ENCODE data around the gene DMGDH.
"Not testable (repeated sequence)": the region's sequence is repeated elsewhere in the genome, so short reads cannot be mapped to it uniquely, and the experiment has no call there.

DMGDH gene

GRCh38 chr5:78983601-78984438 is 85.7 kb downstream of the DMGDH start:
- H3K36me3 ChIP-seq (ENCODE audit: control insufficient read depth in 5 of 5, insufficient read depth in 5 of 5, low read length in 5 of 5): no peaks in the 10 kb centered on the region
- H3K27me3 ChIP-seq (ENCODE audit: control insufficient read depth in 5 of 5, insufficient read depth in 4 of 5, low read length in 5 of 5): no peaks in the 10 kb centered on the region
- peak overlapping the region; percentile 88 for H3K27ac ChIP-seq (ENCODE audit: low read depth, low read length)
- peak overlapping the region; percentile 69 to 93 (median 84) for H3K4me3 ChIP-seq (ENCODE audit: low read depth in 1 of 5, low read length in 5 of 5)
- peak overlapping the region; percentile 69 to 82 (median 74) for H3K9ac ChIP-seq (ENCODE audit: low read length in 5 of 5)
- peaks cover 2 to 18% (median 18%) of the 10 kb centered on the region in 5 donors for H3K4me1 ChIP-seq (ENCODE audit: control insufficient read depth in 5 of 5, insufficient read depth in 5 of 5, low read length in 5 of 5)
- no peaks in the 10 kb centered on the region for H3K9me3 ChIP-seq (ENCODE audit: control insufficient read depth in 5 of 5, low read length in 5 of 5)

- not testable (repeated sequence) for H3K27ac ChIP-seq (ENCODE audit: low read depth, low read length); H3K4me3 ChIP-seq (ENCODE audit: low read depth in 1 of 5, low read length in 5 of 5); H3K9me3 ChIP-seq (ENCODE audit: control insufficient read depth in 5 of 5, low read length in 5 of 5); H3K36me3 ChIP-seq (ENCODE audit: control insufficient read depth in 5 of 5, insufficient read depth in 5 of 5, low read length in 5 of 5); H3K27me3 ChIP-seq (ENCODE audit: control insufficient read depth in 5 of 5, insufficient read depth in 4 of 5, low read length in 5 of 5)
- Histone ChIP-seq H3K9ac (ENCODE audit: low read length in 5 of 5) (peak overlapping the region in 1 of 5 donors; percentile 74), H3K4me1 (ENCODE audit: control insufficient read depth in 5 of 5, insufficient read depth in 5 of 5, low read length in 5 of 5) (peaks cover 2 to 18% (median 18%) of the 10 kb centered on the region in 5 donors)
These were observed 86.3 kb downstream of the DMGDH start for GRCh38 chr5:78983194-78983593.

- Histone ChIP-seq H3K9me3 (ENCODE audit: control insufficient read depth in 5 of 5, low read length in 5 of 5) (no peaks in the 10 kb centered on the region), H3K4me3 (ENCODE audit: low read depth in 1 of 5, low read length in 5 of 5) (no peak overlapping the region), H3K36me3 (ENCODE audit: control insufficient read depth in 5 of 5, insufficient read depth in 5 of 5, low read length in 5 of 5) (no peaks in the 10 kb centered on the region), H3K9ac (ENCODE audit: low read length in 5 of 5) (no peak overlapping the region), H3K4me1 (ENCODE audit: control insufficient read depth in 5 of 5, insufficient read depth in 5 of 5, low read length in 5 of 5) (peaks cover 0 to 13% (median 11%) of the 10 kb centered on the region in 5 donors), H3K27me3 (ENCODE audit: control insufficient read depth in 5 of 5, insufficient read depth in 4 of 5, low read length in 5 of 5) (no peaks in the 10 kb centered on the region), H3K27ac (ENCODE audit: low read depth, low read length) (no peak overlapping the region)
These were observed 89.6 kb downstream of the DMGDH start for GRCh38 chr5:78979909-78980308.

GRCh38 chr5:78979117-78979742 is 90.2 kb downstream of the DMGDH start:
- Histone ChIP-seq H3K9ac (ENCODE audit: low read length in 5 of 5) (peak overlapping the region in 1 of 5 donors; percentile 13), H3K4me3 (ENCODE audit: low read depth in 1 of 5, low read length in 5 of 5) (no peak overlapping the region), H3K27me3 (ENCODE audit: control insufficient read depth in 5 of 5, insufficient read depth in 4 of 5, low read length in 5 of 5) (no peaks in the 10 kb centered on the region), H3K27ac (ENCODE audit: low read depth, low read length) (no peak overlapping the region), H3K9me3 (ENCODE audit: control insufficient read depth in 5 of 5, low read length in 5 of 5) (no peaks in the 10 kb centered on the region), H3K36me3 (ENCODE audit: control insufficient read depth in 5 of 5, insufficient read depth in 5 of 5, low read length in 5 of 5) (no peaks in the 10 kb centered on the region), H3K4me1 (ENCODE audit: control insufficient read depth in 5 of 5, insufficient read depth in 5 of 5, low read length in 5 of 5) (peaks cover 0 to 18% (median 9%) of the 10 kb centered on the region in 5 donors)

GRCh38 chr5:78975035-78975434 is 94.4 kb downstream of the DMGDH start:
- Histone ChIP-seq H3K9ac (ENCODE audit: low read length in 5 of 5) (no peak overlapping the region), H3K4me1 (ENCODE audit: control insufficient read depth in 5 of 5, insufficient read depth in 5 of 5, low read length in 5 of 5) (peaks cover 0 to 33% (median 11%) of the 10 kb centered on the region in 5 donors), H3K27ac (ENCODE audit: low read depth, low read length) (no peak overlapping the region), H3K27me3 (ENCODE audit: control insufficient read depth in 5 of 5, insufficient read depth in 4 of 5, low read length in 5 of 5) (no peaks in the 10 kb centered on the region), H3K4me3 (ENCODE audit: low read depth in 1 of 5, low read length in 5 of 5) (no peak overlapping the region), H3K9me3 (ENCODE audit: control insufficient read depth in 5 of 5, low read length in 5 of 5) (no peaks in the 10 kb centered on the region), H3K36me3 (ENCODE audit: control insufficient read depth in 5 of 5, insufficient read depth in 5 of 5, low read length in 5 of 5) (no peaks in the 10 kb centered on the region)

GRCh38 chr5:78974601-78975000 is 94.9 kb downstream of the DMGDH start:
- H3K9me3 ChIP-seq (ENCODE audit: control insufficient read depth in 5 of 5, low read length in 5 of 5): no peaks in the 10 kb centered on the region
- H3K9ac ChIP-seq (ENCODE audit: low read length in 5 of 5): no peak overlapping the region
- no peaks in the 10 kb centered on the region for H3K27me3 ChIP-seq (ENCODE audit: control insufficient read depth in 5 of 5, insufficient read depth in 4 of 5, low read length in 5 of 5)
- no peaks in the 10 kb centered on the region for H3K36me3 ChIP-seq (ENCODE audit: control insufficient read depth in 5 of 5, insufficient read depth in 5 of 5, low read length in 5 of 5)
- peaks cover 0 to 33% (median 11%) of the 10 kb centered on the region in 5 donors for H3K4me1 ChIP-seq (ENCODE audit: control insufficient read depth in 5 of 5, insufficient read depth in 5 of 5, low read length in 5 of 5)
- no peak overlapping the region for H3K4me3 ChIP-seq (ENCODE audit: low read depth in 1 of 5, low read length in 5 of 5)
- H3K27ac ChIP-seq (ENCODE audit: low read depth, low read length): no peak overlapping the region

- H3K36me3 ChIP-seq (ENCODE audit: control insufficient read depth in 5 of 5, insufficient read depth in 5 of 5, low read length in 5 of 5): no peaks in the 10 kb centered on the region
- peaks cover 0 to 33% (median 11%) of the 10 kb centered on the region in 5 donors for H3K4me1 ChIP-seq (ENCODE audit: control insufficient read depth in 5 of 5, insufficient read depth in 5 of 5, low read length in 5 of 5)
- H3K9ac ChIP-seq (ENCODE audit: low read length in 5 of 5): no peak overlapping the region
- no peak overlapping the region for H3K27ac ChIP-seq (ENCODE audit: low read depth, low read length)
- no peaks in the 10 kb centered on the region for H3K27me3 ChIP-seq (ENCODE audit: control insufficient read depth in 5 of 5, insufficient read depth in 4 of 5, low read length in 5 of 5)
- no peak overlapping the region for H3K4me3 ChIP-seq (ENCODE audit: low read depth in 1 of 5, low read length in 5 of 5)
- H3K9me3 ChIP-seq (ENCODE audit: control insufficient read depth in 5 of 5, low read length in 5 of 5): no peaks in the 10 kb centered on the region
These were observed 95.5 kb downstream of the DMGDH start for GRCh38 chr5:78974011-78974410.

- H3K36me3 ChIP-seq (ENCODE audit: control insufficient read depth in 5 of 5, insufficient read depth in 5 of 5, low read length in 5 of 5): no peaks in the 10 kb centered on the region
- peaks cover 0 to 33% (median 11%) of the 10 kb centered on the region in 5 donors for H3K4me1 ChIP-seq (ENCODE audit: control insufficient read depth in 5 of 5, insufficient read depth in 5 of 5, low read length in 5 of 5)
- peak overlapping the region; percentile 12 to 41 (median 23) for H3K4me3 ChIP-seq (ENCODE audit: low read depth in 1 of 5, low read length in 5 of 5)
- no peaks in the 10 kb centered on the region for H3K27me3 ChIP-seq (ENCODE audit: control insufficient read depth in 5 of 5, insufficient read depth in 4 of 5, low read length in 5 of 5)
- H3K9ac ChIP-seq (ENCODE audit: low read length in 5 of 5): no peak overlapping the region
- H3K9me3 ChIP-seq (ENCODE audit: control insufficient read depth in 5 of 5, low read length in 5 of 5): no peaks in the 10 kb centered on the region
- no peak overlapping the region for H3K27ac ChIP-seq (ENCODE audit: low read depth, low read length)
These were observed 96.6 kb downstream of the DMGDH start for GRCh38 chr5:78972654-78973428.

GRCh38 chr5:78971998-78972397 is 97.5 kb downstream of the DMGDH start:
- Histone ChIP-seq H3K27ac (ENCODE audit: low read depth, low read length) (no peak overlapping the region), H3K4me3 (ENCODE audit: low read depth in 1 of 5, low read length in 5 of 5) (no peak overlapping the region), H3K27me3 (ENCODE audit: control insufficient read depth in 5 of 5, insufficient read depth in 4 of 5, low read length in 5 of 5) (no peaks in the 10 kb centered on the region), H3K4me1 (ENCODE audit: control insufficient read depth in 5 of 5, insufficient read depth in 5 of 5, low read length in 5 of 5) (peaks cover 0 to 33% (median 11%) of the 10 kb centered on the region in 5 donors), H3K36me3 (ENCODE audit: control insufficient read depth in 5 of 5, insufficient read depth in 5 of 5, low read length in 5 of 5) (no peaks in the 10 kb centered on the region), H3K9me3 (ENCODE audit: control insufficient read depth in 5 of 5, low read length in 5 of 5) (no peaks in the 10 kb centered on the region), H3K9ac (ENCODE audit: low read length in 5 of 5) (no peak overlapping the region)
